Liver (tissue), 1 donor: ENCODE data around the gene GLIS1.

Experiments used
- TF ChIP-seq, protein P1 (sequence below): IDR thresholded peaks from 2 replicates; pipeline ENCODE4 v1.6.1; 2016; ENCODE audit warnings: antibody characterized with exemption, mild to moderate bottlenecking
- TF ChIP-seq, protein P2 (sequence below): IDR thresholded peaks from 2 replicates; pipeline ENCODE4 v1.6.1; 2016; ENCODE audit warnings: antibody characterized with exemption

DNA sequence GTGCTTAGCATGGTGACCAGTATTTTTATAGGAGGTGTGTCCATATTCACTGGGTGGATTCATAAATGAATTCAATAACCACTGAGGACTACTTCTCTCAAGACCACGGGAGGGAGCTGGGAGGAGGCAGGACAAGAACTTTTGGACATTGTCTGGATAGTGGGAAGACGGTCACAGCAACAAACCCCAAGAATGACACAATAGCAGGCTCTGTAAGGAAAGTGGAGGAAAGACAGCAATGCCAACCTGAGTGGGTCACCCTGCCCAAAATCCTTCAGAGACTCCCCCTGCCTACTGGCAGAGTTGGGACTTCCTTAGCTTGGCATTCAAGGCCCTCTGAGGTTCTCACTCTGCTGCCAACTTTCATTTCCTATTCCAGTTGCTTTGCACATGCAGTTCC, 42.0 kb downstream of the GLIS1 start:
- TF ChIP-seq, protein P1, sequence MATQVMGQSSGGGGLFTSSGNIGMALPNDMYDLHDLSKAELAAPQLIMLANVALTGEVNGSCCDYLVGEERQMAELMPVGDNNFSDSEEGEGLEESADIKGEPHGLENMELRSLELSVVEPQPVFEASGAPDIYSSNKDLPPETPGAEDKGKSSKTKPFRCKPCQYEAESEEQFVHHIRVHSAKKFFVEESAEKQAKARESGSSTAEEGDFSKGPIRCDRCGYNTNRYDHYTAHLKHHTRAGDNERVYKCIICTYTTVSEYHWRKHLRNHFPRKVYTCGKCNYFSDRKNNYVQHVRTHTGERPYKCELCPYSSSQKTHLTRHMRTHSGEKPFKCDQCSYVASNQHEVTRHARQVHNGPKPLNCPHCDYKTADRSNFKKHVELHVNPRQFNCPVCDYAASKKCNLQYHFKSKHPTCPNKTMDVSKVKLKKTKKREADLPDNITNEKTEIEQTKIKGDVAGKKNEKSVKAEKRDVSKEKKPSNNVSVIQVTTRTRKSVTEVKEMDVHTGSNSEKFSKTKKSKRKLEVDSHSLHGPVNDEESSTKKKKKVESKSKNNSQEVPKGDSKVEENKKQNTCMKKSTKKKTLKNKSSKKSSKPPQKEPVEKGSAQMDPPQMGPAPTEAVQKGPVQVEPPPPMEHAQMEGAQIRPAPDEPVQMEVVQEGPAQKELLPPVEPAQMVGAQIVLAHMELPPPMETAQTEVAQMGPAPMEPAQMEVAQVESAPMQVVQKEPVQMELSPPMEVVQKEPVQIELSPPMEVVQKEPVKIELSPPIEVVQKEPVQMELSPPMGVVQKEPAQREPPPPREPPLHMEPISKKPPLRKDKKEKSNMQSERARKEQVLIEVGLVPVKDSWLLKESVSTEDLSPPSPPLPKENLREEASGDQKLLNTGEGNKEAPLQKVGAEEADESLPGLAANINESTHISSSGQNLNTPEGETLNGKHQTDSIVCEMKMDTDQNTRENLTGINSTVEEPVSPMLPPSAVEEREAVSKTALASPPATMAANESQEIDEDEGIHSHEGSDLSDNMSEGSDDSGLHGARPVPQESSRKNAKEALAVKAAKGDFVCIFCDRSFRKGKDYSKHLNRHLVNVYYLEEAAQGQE: no peak
- TF ChIP-seq, protein P2, sequence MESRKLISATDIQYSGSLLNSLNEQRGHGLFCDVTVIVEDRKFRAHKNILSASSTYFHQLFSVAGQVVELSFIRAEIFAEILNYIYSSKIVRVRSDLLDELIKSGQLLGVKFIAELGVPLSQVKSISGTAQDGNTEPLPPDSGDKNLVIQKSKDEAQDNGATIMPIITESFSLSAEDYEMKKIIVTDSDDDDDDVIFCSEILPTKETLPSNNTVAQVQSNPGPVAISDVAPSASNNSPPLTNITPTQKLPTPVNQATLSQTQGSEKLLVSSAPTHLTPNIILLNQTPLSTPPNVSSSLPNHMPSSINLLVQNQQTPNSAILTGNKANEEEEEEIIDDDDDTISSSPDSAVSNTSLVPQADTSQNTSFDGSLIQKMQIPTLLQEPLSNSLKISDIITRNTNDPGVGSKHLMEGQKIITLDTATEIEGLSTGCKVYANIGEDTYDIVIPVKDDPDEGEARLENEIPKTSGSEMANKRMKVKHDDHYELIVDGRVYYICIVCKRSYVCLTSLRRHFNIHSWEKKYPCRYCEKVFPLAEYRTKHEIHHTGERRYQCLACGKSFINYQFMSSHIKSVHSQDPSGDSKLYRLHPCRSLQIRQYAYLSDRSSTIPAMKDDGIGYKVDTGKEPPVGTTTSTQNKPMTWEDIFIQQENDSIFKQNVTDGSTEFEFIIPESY: no peak
